COLO668 (cell line): ENCODE data around the gene FNDC5.

Source experiments
- DNase-seq: peaks from one replicate; lab custom pipeline; 2025; ENCODE audit not compliant: unreplicated experiment; lab: John Stamatoyannopoulos, UW

The FNDC5 gene

DNA sequence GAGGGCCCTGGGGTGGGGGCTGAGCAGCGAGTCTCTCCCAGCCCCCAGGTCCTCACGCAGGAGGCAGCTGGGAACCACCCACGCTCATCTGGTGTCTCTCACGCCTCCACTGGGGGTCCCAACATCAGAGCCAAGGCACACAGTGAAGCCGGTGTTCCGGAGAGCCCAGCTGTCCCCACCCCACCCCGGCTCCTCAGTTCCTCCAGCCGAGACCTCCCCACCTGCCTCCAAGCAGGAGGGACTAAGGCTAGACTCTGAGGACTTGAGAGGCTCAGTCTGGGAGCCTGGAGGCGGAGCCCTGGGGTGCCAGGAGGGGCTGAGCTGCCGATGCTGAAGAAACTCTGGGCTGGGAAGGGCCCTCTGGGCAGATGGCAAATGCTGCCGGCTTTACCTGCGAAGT, 14.0 kb upstream of the FNDC5 start:
- no peak for DNase-seq

GRCh38 chr1:32884032-32884372, 13.3 kb upstream of the FNDC5 start:
- DNase-seq, result no peak

DNA sequence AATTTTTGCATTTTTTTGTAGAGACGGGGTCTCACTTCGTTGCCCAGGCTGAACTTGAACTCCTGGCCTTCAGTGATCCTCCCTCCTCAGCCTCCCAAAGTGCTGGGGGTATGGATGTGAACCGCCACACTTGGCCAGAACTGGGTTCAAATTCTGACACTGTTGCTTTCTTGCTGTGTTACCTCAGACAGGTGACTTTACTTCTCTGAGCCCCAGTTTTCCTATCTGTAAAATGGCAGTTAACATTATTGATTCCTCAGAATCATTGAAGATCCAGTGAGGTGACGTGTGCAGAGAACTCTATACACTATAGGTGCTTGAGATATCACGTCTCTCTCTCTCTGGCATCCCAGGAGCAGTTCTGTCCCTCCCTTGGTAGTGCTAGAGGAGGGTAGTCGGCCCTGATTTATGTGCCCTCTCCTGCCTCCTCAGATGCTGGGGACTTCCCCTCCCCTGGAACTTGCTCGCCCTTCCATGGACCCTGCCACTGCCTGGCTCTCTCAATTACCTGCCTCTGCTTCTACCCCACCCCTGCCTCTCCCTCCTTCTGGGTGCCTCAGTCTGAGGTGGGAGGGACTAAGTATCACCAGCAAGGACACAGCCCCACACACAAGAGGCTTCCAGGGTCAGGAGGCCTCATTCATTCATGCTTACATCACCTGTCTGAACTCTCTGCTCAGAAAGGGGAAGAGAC, 12.8 kb upstream of the FNDC5 start:
- DNase-seq, result no peak

- DNase-seq, result no peak
Observed at GRCh38 chr1:32881871-32882850, 11.4 kb upstream of the FNDC5 start.

DNA sequence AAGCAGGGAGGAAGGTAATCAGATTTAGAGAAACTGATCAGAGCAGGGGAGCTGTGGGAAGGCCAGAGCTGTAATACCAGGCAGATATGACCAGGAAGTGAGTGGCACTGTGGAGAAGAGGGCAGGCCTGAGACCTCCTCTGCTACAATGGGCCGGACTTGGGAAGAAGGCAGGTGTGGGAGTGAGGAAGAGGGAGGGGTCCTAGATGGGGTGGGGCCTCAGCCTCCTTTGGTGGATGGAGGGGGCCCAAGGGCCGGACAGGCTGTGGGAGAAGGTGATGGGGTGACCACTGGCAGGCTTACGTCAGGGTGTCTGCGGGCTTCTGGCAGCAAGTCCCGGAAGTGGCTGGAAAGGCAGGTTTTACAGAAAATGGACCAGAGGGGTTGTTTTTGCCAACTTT, 10.6 kb upstream of the FNDC5 start:
- DNase-seq, result no peak

- no peak for DNase-seq
Observed at GRCh38 chr1:32878637-32879041, 7.9 kb upstream of the FNDC5 start.

- DNase-seq, result no peak
Observed at GRCh38 chr1:32878183-32878582, 7.5 kb upstream of the FNDC5 start.

DNA sequence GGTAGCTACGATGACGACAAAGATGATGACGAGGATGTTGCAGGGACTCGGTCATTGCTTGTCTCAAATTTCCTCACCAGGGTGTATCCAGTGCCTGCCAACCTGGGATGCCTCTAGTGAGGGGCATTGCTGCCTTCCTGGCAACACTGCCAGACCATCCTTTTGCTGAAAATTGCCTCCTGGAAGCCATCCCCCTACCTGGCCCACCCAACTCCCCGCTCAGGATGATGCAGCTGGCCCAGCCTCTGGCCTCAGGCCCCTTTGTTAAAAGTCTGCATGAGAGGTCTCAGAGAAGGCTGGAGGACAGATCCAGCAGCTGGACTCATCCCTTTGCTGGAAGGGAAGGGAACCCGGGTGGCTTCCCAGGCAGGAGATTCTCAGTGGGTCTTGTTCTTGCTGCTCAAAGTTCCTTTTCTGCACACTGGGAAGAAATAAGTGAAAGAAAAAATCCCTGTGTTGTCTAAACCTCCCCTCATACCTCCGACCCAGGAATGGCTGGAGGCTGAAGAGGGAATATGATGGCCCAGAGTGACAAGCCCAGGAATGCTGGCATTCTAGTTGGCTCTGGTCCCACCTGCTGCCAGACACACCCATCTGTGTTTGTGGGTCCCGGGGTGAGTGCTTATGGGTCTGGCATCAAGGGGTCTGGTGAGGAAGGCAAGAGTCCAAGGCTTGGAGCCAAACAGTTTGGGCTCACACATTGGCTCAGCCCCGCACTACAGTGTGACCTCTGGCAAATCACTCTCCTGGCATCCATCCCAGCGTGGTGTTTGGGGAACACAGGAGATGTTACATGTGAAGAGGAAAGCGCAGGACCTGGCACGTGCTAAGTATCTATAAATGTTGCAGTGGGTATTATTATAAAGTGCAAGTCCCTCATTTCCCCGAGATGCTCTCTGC, 6.7 kb upstream of the FNDC5 start:
- DNase-seq, result no peak

GRCh38 chr1:32876341-32877210, 5.9 kb upstream of the FNDC5 start:
- DNase-seq, result peak; percentile 67

- DNase-seq, result no peak
Observed at GRCh38 chr1:32874860-32875752, 4.4 kb upstream of the FNDC5 start.

DNA sequence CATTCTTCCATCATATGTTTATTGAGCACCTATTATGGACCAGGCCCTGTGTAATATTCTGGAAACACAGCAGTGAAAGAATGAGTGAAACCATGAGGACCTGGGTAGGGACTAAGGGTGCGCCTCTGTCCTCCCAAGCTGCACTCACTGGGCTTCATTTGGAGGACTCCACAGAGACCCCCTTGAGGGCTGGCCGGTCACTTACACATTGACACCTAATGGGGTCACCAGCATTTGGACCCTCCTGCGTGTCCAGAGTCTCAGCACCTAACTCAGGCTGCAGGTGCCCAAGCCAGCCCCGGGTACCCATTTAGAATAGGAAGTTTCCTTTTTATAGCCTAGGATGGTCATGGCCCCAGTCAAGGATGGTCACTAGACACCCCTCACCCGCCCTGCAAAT, 2.8 kb upstream of the FNDC5 start:
- no peak for DNase-seq

GRCh38 chr1:32872192-32872460, 1.4 kb upstream of the FNDC5 start:
- no peak for DNase-seq

GRCh38 chr1:32871364-32872191, 866 bp upstream of the FNDC5 start:
- no peak for DNase-seq

- no peak for DNase-seq
Observed at GRCh38 chr1:32869923-32870614, 643 bp downstream of the FNDC5 start.

GRCh38 chr1:32868806-32869455, 1.8 kb downstream of the FNDC5 start:
- DNase-seq, result no peak

DNA sequence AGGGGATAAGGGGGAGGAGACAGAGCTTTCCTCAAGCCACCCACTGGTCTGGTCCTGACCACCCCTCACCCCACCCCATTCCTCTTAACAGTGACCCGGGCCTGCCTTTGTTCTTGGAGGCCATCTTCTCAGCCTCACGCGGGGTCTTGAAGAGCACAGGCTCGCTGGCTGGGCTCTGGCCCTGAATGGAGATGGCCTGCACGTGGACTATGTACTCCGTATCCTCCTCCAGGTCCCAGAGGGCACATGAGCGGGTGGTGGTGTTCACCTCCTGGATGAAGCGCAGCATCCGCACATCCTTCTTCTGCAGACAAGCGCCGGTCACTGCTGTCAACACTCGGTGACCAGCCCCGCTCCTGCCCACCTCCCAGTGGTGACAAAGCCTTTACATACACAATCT, 2.6 kb downstream of the FNDC5 start:
- no peak for DNase-seq

DNA sequence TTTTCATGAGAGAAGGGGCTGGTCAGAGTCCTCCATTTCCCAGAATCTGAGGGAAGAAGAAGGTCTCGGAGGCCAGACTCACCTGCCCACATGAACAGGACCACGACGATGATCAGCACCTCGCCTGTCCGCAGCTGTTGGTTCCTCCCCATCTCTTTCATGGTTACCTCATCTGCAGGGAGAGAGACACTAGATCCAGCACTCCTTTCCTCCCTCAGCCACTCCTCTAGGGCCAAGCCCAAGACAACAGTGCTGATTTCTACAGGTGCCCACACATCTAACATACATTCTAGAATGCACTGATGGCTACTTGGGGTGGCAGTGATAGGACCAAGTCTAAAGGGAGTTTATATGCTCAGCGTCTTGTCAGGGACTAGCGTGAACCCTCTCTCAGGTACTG, 3.0 kb downstream of the FNDC5 start:
- DNase-seq, result no peak

GRCh38 chr1:32867151-32867550, 3.6 kb downstream of the FNDC5 start:
- DNase-seq, result no peak
